ENCODE results near the gene PARD6B. TPM values are rescaled to one million over a fixed set of nuclear protein-coding genes. Genes with fewer than 3 reads are reported as not detected.

PARD6B gene
- total RNA-seq, 1 experiment from 2014 or later = 41.3 TPM

GRCh38 chr20:50726955-50727791 lies 4.2 kb upstream of the PARD6B start:
- peaks cover 71 to 85% of the 10 kb centered on the region in 2 experiments for H3K4me1 ChIP-seq (ENCODE audit: control insufficient read depth in 1 of 2, insufficient read depth in 2 of 2, low read length in 2 of 2)
- peak overlapping the region; percentile 83 for H3K4me2 ChIP-seq (ENCODE audit: low read length)
- peak overlapping the region; percentile 78 for H3K9ac ChIP-seq (ENCODE audit: low read length)
- no peak for ATAC-seq
- H2AFZ ChIP-seq (ENCODE audit: low read depth, low read length, poor library complexity, severe bottlenecking) = peak overlapping the region; percentile 63
- BruUV-seq (replicated peaks) = no TSS peak
- ChIA-PET CTCF (interaction anchor here (1.2 to 2.9 kb wide), 2 partner anchors 9 to 91 kb away, joined by 5 to 11 read pairs; no protein-coding TSS in a partner anchor), RAD21 (ENCODE audit: low non-redundant PET in 1 of 2, low total read pairs in 2 of 2, uncharacterized antibody in 2 of 2, unreplicated experiment in 2 of 2) (no interaction called here), POLR2A (interaction anchor here (1.1 to 2.0 kb wide), 2 partner anchors 11 to 64 kb away, joined by 5 to 14 read pairs; no protein-coding TSS in a partner anchor)
- H3K4me3 ChIP-seq (replicated peaks in 1 of 2; ENCODE audit: low read depth in 1 of 2, low read length in 2 of 2) = no peak overlapping the region
- intact Hi-C loops (cut with micrococcal nuclease) = no loop called here
- H3K9me3 ChIP-seq (ENCODE audit: control insufficient read depth in 1 of 2, insufficient read depth in 1 of 2, low read depth in 1 of 2, low read length in 2 of 2) = no peaks in the 10 kb centered on the region
- H3K36me3 ChIP-seq (ENCODE audit: control insufficient read depth in 1 of 2, insufficient read depth in 2 of 2, low read length in 2 of 2) = 0 out of 4 replicates have a peak, but pooled peaks cover 0 to 1% of the 10 kb centered on the region in 2 experiments
- TF ChIP-seq ATF3 (IDR thresholded peaks at IDR 0.05) = no peak
- no peak for TF ChIP-seq MAX (IDR thresholded peaks at IDR 0.05)
- no peak for TF ChIP-seq TCF7L2 (IDR thresholded peaks at IDR 0.05; ENCODE audit: borderline replicate concordance, extremely low read depth, insufficient read depth, insufficient read length)
- no peak for TF ChIP-seq SP1 (IDR thresholded peaks at IDR 0.05; ENCODE audit: low read depth)
- TF ChIP-seq FOSL1 (IDR thresholded peaks at IDR 0.05; ENCODE audit: low read depth) = no peak
- TF ChIP-seq SIN3A (IDR thresholded peaks at IDR 0.05; ENCODE audit: low read depth) = no peak
- no peak for TF ChIP-seq SRF (IDR thresholded peaks at IDR 0.05; ENCODE audit: low read depth)
- TF ChIP-seq EZH2phosphoT487 (IDR thresholded peaks at IDR 0.05; ENCODE audit: borderline replicate concordance) = no peak
- no peak for TF ChIP-seq ELF1 (IDR thresholded peaks at IDR 0.05; ENCODE audit: borderline replicate concordance, low read depth)
- TF ChIP-seq JUND (IDR thresholded peaks at IDR 0.05) = no peak
- no peak for TF ChIP-seq YY1 (IDR thresholded peaks at IDR 0.05; ENCODE audit: extremely low read depth, insufficient replicate concordance, low read depth, low read length)
- H3K9me2 ChIP-seq (ENCODE audit: insufficient read depth) = no peaks in the 10 kb centered on the region
- DNase-seq (ENCODE audit: low read depth, low spot score) = no peak
- H4K20me1 ChIP-seq (ENCODE audit: insufficient read depth) = no peaks in the 10 kb centered on the region
- no peaks in the 10 kb centered on the region for H3K27me3 ChIP-seq (ENCODE audit: insufficient read depth, low read length)
- peak overlapping the region; percentile 92 for H3K27ac ChIP-seq (ENCODE audit: low read depth, low read length)
- H3K79me2 ChIP-seq (ENCODE audit: insufficient read depth, low read length) = peaks cover 11% of the 10 kb centered on the region

Data from HCT116 (cell line).